Glomerular visceral epithelial cell (primary cell): ENCODE data around the gene TXNDC17.
"Not testable (repeated sequence)": the region's sequence is repeated elsewhere in the genome, so short reads cannot be mapped to it uniquely, and the experiment has no call there.

Source experiments
- DNase-seq: peaks from one replicate; pipeline ENCODE4 v3.0.0-alpha.2; 2016; ENCODE audit errors: extremely low spot score

Gene TXNDC17

DNA sequence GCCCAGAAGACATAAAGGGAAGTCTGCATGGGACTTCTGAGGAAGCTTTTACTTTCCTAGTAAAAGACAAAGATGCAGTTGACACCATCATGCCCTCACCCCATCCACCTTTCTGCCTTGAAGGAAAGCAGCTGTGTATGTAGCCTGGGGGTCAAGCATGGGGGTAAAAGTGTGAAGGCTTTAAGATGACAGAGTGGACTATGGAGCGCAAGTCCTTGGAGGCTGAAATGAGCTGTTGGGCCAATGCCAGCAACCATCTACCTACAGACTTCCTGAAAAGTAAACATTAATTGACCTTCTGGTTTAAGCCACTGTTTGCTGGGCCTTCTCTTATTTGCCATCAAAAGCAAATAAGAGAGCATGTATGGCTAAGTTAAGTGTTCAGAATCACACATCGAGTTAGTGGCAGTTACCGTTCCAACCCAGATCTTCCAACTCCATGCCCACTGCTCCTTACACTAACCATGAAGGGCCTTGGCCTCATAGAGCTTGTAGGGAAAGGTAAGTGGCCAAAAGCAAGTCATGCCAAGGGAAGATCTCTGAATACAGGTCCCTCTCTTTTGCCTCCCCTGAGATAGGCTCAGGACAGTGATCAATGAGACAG, 42.3 kb downstream of the TXNDC17 start:
- DNase-seq = no peak

DNA sequence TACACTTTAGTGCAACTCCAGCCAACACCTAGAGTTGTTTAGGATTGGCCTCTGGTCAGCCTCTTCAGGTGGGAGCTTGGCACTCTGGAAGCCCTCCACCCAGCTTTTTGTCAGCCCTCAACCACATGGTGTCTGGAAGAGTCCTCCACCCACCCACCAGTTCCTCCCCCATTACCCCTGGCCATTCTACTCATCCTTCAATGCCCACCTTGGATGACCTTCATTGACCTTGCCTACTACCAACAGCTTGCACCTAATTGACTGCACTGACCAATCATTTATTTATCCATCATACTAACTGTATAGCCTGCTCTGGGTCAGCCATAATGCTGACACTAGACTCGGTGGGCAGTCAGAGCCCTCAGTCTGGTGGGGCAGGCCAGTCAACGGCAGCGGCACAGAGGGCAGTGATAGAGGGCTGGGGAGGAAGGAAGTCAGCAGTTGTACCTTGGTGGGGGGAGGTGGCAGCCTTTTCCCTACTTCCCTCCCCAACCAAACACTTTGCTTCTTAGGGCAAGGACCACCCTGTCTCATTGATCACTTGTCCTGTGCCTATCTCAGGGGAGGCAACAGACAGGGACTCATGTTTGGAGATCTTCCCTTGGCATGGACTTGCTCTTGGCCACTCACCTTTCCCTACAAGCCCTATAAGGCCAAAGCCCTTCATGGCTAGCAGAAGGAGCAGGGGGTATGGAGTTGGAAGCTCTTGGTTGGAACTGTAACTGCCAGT, 43.0 kb downstream of the TXNDC17 start:
- no peak for DNase-seq

DNA sequence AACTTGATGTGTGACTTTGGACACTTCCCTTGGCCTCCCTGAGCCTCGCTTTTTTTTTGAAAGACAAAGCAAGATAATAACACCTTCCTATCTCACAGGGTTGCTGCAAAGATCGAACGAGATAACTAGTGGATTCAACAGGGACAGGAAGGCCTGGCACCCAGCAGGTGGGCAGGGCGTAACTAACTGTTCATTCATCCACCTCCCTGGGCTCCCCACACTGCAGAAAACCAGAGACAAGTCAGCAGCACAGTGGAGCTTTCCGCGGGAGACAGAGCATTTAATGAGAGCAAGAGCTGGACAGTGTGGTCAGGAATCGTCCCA, 43.6 kb downstream of the TXNDC17 start:
- no peak for DNase-seq

DNA sequence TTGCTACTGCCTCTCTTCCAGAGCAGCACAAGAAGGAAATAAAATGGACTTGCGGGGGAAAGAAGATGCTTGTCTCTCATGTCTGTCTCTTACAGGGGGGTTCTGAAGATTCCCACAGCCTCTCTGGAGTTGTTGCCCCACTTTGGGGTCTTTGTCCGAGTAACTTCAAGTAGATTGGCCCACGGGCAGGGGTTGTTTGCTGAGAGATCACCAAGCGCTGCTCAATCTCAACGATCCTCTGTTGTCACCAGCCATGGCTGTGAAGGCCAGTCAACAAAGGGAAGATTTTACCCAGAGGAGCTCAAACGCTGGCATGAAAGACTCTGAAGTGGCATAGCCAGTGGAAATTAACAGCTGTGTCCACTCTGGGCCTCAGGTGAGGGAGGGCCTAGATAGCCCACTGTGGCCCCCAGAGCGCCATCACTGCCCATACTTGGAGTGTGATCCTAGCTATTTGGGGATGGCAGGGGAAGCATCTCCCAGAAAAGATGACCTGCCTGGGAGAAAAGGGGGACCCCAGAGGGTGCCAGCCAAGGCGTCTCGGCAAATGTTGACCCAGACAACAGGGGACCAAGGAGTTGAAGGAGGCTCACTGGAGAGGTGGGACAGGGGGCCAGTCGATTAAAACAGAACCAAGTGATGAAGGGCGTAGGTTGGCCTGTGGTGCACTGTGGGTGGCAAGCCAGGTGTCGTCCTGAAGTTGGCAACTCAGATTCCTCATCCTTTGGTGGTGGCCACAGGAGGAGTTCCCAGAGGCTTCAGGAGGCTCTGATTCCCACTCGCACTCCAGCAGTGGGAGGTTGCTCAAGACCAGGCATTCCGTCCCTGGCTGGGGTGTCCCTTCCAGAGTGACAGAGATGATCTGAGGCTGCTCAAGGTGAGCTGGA, 44.3 kb downstream of the TXNDC17 start:
- no peak for DNase-seq

DNA sequence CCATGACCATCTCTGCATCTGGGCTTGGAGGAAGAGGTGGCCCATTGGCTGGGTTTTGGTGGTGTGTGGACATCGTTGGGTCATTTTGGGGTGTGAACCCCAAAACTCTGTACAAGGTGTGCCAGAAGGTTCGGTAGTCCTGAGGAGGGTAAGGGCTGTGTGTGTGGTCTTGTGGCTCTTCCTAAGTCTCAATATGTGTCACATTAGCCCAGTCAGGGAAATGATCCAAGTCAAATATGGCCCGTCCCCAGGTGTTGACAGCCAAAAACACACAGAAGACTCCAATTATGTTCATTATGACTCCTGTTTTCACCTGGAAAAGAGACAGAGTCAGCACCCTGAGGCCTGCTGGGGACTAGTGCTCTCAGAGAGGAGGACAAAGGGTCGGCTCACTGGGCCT, 45.2 kb downstream of the TXNDC17 start:
- DNase-seq = no peak

DNA sequence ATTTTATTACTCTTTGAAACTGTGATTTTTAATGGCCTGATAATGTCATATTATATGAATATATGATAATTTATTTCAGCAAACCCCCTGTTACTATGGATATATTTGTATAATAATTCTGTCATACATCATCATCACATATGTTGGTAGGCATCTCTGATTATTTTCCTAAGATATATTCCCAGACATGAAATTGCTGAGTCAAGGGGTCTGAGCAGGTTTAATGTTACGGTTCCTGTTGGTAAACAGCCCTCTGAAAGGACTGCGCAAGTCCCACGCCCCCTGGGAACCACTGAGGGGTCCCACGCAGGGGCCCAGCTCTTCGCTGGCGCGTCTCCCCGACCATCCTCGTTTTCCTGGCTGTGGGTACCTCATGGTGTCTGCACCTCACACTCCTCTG, 48.1 kb downstream of the TXNDC17 start:
- DNase-seq = no peak

DNA sequence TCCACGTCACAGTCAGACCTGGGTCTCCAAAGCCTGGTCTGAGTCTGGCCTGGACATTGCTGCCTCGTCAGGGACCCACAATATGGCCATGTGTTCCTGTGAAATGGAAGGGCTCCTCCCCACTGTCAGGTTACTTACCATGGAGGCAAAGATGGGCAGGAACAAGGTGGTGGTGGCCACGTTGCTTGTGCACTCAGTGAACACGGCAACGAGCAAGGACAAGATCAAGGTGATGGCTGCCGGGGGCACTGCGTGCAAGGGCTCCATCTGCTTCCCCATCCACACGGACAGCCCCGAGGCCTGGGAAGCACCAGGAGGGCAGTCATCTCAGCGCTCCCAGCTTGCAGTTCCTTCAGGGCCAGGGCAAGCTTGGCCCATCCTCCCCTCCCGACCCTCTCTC, 49.8 kb downstream of the TXNDC17 start:
- DNase-seq = no peak

DNA sequence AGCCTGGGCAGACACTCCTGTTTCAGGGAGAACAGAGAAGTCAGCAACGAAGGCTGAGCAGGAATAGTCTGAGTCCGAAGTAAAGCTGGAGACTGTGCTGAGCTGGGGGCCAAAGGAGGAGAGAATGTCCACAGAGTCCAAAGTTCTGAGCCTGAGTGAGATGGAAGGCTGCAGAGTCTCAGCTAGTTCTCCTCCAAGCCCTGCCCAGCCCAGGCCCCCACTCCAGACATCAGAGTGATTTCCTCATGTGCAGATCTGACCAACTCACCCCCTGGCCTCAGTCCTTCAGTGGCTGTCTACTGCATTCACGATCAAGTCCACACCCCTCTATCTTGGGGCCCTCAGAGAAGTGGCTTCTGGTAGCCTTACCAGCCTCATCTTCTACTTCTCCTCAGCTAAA, 50.7 kb downstream of the TXNDC17 start:
- no peak for DNase-seq

DNA sequence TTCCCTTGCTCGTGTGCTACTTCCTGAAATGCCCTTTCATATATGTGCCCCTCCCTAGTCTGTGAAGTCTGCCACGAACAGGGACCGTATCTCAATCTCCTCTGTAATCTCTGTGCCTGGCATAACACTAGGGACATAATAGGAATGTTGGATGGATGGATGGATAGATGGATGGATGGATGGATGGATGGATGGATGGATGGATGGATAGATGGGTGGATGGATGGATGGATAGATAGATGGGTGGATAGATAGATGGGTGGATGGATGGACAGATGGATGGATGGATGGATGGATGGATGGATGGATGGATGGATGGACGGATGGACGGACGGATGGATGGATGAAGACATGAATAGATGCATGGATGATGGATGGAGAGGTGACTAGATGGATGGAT, 51.1 kb downstream of the TXNDC17 start:
- not testable (repeated sequence) for DNase-seq
